OCI-LY1 (cell line): ENCODE measurements around the gene ABCG2.

ENCODE experiments used
- EZH2 ChIP-seq: fragments of 200-600 bp; sonication (generic), shearing (Covaris generic); IDR thresholded peaks from 2 replicates; pipeline ENCODE4 v1.8.0; 2017; ENCODE audit warnings: borderline replicate concordance, mixed run types, mild to moderate bottlenecking, antibody characterized with exemption, low read length, moderate library complexity, mixed read lengths
- TF ChIP-seq, protein P1 (sequence below): fragments of 200-600 bp; sonication (generic), shearing (Covaris generic); IDR thresholded peaks from 2 replicates; pipeline ENCODE4 v1.5.1; 2017; ENCODE audit warnings: mild to moderate bottlenecking, antibody characterized with exemption, low read length, moderate library complexity, mixed read lengths

- TF ChIP-seq, protein P1, sequence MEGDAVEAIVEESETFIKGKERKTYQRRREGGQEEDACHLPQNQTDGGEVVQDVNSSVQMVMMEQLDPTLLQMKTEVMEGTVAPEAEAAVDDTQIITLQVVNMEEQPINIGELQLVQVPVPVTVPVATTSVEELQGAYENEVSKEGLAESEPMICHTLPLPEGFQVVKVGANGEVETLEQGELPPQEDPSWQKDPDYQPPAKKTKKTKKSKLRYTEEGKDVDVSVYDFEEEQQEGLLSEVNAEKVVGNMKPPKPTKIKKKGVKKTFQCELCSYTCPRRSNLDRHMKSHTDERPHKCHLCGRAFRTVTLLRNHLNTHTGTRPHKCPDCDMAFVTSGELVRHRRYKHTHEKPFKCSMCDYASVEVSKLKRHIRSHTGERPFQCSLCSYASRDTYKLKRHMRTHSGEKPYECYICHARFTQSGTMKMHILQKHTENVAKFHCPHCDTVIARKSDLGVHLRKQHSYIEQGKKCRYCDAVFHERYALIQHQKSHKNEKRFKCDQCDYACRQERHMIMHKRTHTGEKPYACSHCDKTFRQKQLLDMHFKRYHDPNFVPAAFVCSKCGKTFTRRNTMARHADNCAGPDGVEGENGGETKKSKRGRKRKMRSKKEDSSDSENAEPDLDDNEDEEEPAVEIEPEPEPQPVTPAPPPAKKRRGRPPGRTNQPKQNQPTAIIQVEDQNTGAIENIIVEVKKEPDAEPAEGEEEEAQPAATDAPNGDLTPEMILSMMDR = no peak
- TF ChIP-seq EZH2 = no peak
Observed at GRCh38 chr4:88107406-88108107, 50.9 kb downstream of the ABCG2 start.
